HPDE6-E6E7 (cell line): Measurements from ENCODE around the gene DCBLD2.

Source experiments
- DNase-seq: peaks from one replicate; pipeline ENCODE4 v3.0.0; 2011; ENCODE audit warnings: missing footprints; ENCODE audit errors: extremely low spot score

The DCBLD2 gene

GRCh38 chr3:98793971-98794370, 107.5 kb downstream of the DCBLD2 start:
- no peak for DNase-seq

- DNase-seq, result no peak
Measured at GRCh38 chr3:98791341-98792325, 109.9 kb downstream of the DCBLD2 start.

- DNase-seq, result no peak
Measured at GRCh38 chr3:98788651-98789050, 112.8 kb downstream of the DCBLD2 start.

- no peak for DNase-seq
Measured at GRCh38 chr3:98787181-98787580, 114.3 kb downstream of the DCBLD2 start.

- DNase-seq, result no peak
Measured at GRCh38 chr3:98786364-98787006, 115.0 kb downstream of the DCBLD2 start.

- DNase-seq, result no peak
Measured at GRCh38 chr3:98784666-98785600, 116.6 kb downstream of the DCBLD2 start.

GRCh38 chr3:98784042-98784441, 117.5 kb downstream of the DCBLD2 start:
- DNase-seq, result no peak

GRCh38 chr3:98782824-98783500, 118.5 kb downstream of the DCBLD2 start:
- no peak for DNase-seq

- no peak for DNase-seq
Measured at GRCh38 chr3:98780343-98780742, 121.2 kb downstream of the DCBLD2 start.

GRCh38 chr3:98779541-98780335, 121.8 kb downstream of the DCBLD2 start:
- no peak for DNase-seq

GRCh38 chr3:98778852-98779413, 122.6 kb downstream of the DCBLD2 start:
- peak; percentile 50 for DNase-seq

- DNase-seq, result no peak
Measured at GRCh38 chr3:98778383-98778782, 123.1 kb downstream of the DCBLD2 start.

- no peak for DNase-seq
Measured at GRCh38 chr3:98777801-98778220, 123.7 kb downstream of the DCBLD2 start.

- no peak for DNase-seq
Measured at GRCh38 chr3:98777286-98777685, 124.2 kb downstream of the DCBLD2 start.

- no peak for DNase-seq
Measured at GRCh38 chr3:98776140-98776493, 125.4 kb downstream of the DCBLD2 start.

GRCh38 chr3:98775459-98776139, 125.9 kb downstream of the DCBLD2 start:
- no peak for DNase-seq

GRCh38 chr3:98772022-98772421, 129.5 kb downstream of the DCBLD2 start:
- DNase-seq, result no peak

GRCh38 chr3:98770261-98771039, 131.0 kb downstream of the DCBLD2 start:
- DNase-seq, result no peak

GRCh38 chr3:98769448-98769847, 132.0 kb downstream of the DCBLD2 start:
- no peak for DNase-seq
